K562 (cell line): ENCODE data around the gene RAMACL. TPM values are rescaled to one million over a fixed set of nuclear protein-coding genes. Genes with fewer than 3 reads are reported as not detected.

Experiments
- ATAC-seq: fragments of 200-7000 bp; cut with Tn5 transposase; 3 replicates; pipeline ENCODE4 v1.9.1; 2020; ENCODE audit warnings: moderate library complexity
- BruUV-seq: library from RNA; stranded (reverse); fragments of 400-500 nt; replicated peaks from 2 replicates; lab custom pipeline; 2021; lab: Mats Ljungman, UMichigan
- CTCF ChIA-PET: fragments of 300-600 bp; formaldehyde crosslinking; extraction: SDS; loops from one replicate; lab custom pipeline; 2021; ENCODE audit warnings: low intra/inter-chr PET ratio; lab: Yijun Ruan, JAX
- POLR2A ChIA-PET: fragments of 300-600, 350-650 bp; sonication (Branson Sonifier 250); formaldehyde crosslinking; extraction: SDS; loops from one replicate; lab custom pipeline; 2021; ENCODE audit warnings: antibody characterized with exemption, inconsistent platforms; lab: Yijun Ruan, JAX
- DNase-seq, 4 experiments: peaks; one replicate each; pipeline versions ENCODE4 v3.0.0 to v3.0.0-alpha.2; 2011 to 2018; ENCODE audit warnings: low spot score in 3 of 4, mixed read lengths in 3 of 4; ENCODE audit errors: extremely low read depth in 1 of 4
- FAIRE-seq: peaks from 2 replicates; lab custom pipeline; 2011; peaks lifted over from hg19 to GRCh38; lab: Jason Lieb, UNC
- H2AFZ ChIP-seq: 2 replicates; pipeline ENCODE4 v1.6.0; 2011; ENCODE audit warnings: low read depth, low read length, control low read depth, inconsistent platforms
- H3K27ac ChIP-seq: fragments of 200-600 bp; 3 replicates; pipeline ENCODE4 v1.8.0; 2011; ENCODE audit warnings: low read depth, mild to moderate bottlenecking, control low read depth, inconsistent platforms, low read length, moderate library complexity, mixed read lengths; ENCODE audit errors: extremely low read depth
- H3K27me3 ChIP-seq, 2 experiments: fragments of 300-600 bp in 1 of 2; 2 replicates in 1 of 2; 3 replicates in 1 of 2; pipeline versions ENCODE4 v1.6.0 to v1.8.0; 2011; ENCODE audit warnings: inconsistent platforms in 2 of 2, low read length in 2 of 2, mild to moderate bottlenecking in 1 of 2, mixed read lengths in 1 of 2, moderate library complexity in 1 of 2; ENCODE audit not compliant: control insufficient read depth in 2 of 2, insufficient read depth in 2 of 2
- H3K36me3 ChIP-seq: fragments of 300-600 bp; 3 replicates; pipeline ENCODE4 v1.8.0; 2011; ENCODE audit warnings: mild to moderate bottlenecking, low read length, inconsistent platforms; ENCODE audit not compliant: control insufficient read depth, insufficient read depth
- H3K4me1 ChIP-seq, 2 experiments: fragments of 200-600 bp in 1 of 2; replicated peaks in 1 of 2; 2 replicates in 1 of 2; 3 replicates in 1 of 2; pipeline versions ENCODE4 v1.5.1 to v1.8.0; 2011; ENCODE audit warnings: inconsistent platforms in 2 of 2, low read length in 2 of 2, mild to moderate bottlenecking in 1 of 2, mixed read lengths in 1 of 2, moderate library complexity in 1 of 2; ENCODE audit not compliant: control insufficient read depth in 2 of 2, insufficient read depth in 2 of 2
- H3K4me2 ChIP-seq: 2 replicates; pipeline ENCODE4 v1.6.1; 2011; ENCODE audit warnings: low read length, control low read depth, inconsistent platforms, mixed read lengths; ENCODE audit not compliant: insufficient read depth
- H3K4me3 ChIP-seq: fragments of 200-600 bp; sonication (generic), shearing (Covaris generic); 2 replicates; pipeline ENCODE4 v1.5.1; 2016; ENCODE audit warnings: control low read depth, inconsistent platforms
- H3K79me2 ChIP-seq: fragments of 200-600 bp; 3 replicates; pipeline ENCODE4 v1.8.0; 2011; ENCODE audit warnings: low read length, inconsistent platforms; ENCODE audit not compliant: control insufficient read depth, insufficient read depth
- H3K9ac ChIP-seq, 2 experiments: 2 replicates each; pipeline versions ENCODE4 v1.6.0 to v1.6.1; 2011; ENCODE audit warnings: low read depth in 2 of 2, low read length in 2 of 2, control low read depth in 1 of 2, inconsistent platforms in 1 of 2, mild to moderate bottlenecking in 1 of 2, mixed read lengths in 1 of 2; ENCODE audit not compliant: insufficient read depth in 1 of 2
- H3K9me1 ChIP-seq: one replicate; pipeline ENCODE4 v1.6.0; 2011; ENCODE audit warnings: inconsistent platforms, mild to moderate bottlenecking, low read length, moderate library complexity; ENCODE audit not compliant: control insufficient read depth, insufficient read depth
- H3K9me3 ChIP-seq: replicated peaks from 2 replicates; pipeline ENCODE4 v1.5.1; 2011; ENCODE audit warnings: low read depth, low read length, inconsistent platforms; ENCODE audit not compliant: control insufficient read depth, insufficient read depth
- H4K20me1 ChIP-seq: replicated peaks from 2 replicates; pipeline ENCODE4 v1.6.1; 2011; ENCODE audit warnings: low read length, inconsistent platforms, mixed read lengths; ENCODE audit not compliant: control insufficient read depth, insufficient read depth
- DMBX1 ChIP-seq: fragments of 250-450 bp; sonication (Bioruptor Pico); IDR thresholded peaks from 2 replicates; pipeline ENCODE4 v1.8.0; 2022; ENCODE audit warnings: inconsistent platforms, mild to moderate bottlenecking, moderate library complexity, borderline replicate concordance
- EP300 ChIP-seq: IDR thresholded peaks from 2 replicates; pipeline ENCODE4 v1.6.1; 2012; ENCODE audit warnings: low read length, improper control_type of control experiment
- FOS ChIP-seq: IDR thresholded peaks from 3 replicates; pipeline ENCODE4 v1.6.1; 2011; ENCODE audit not compliant: insufficient read length; ENCODE audit errors: extremely low read depth
- KLF6 ChIP-seq: fragments of 250-450 bp; sonication (Bioruptor Pico); IDR thresholded peaks from 2 replicates; pipeline ENCODE4 v1.4.0; 2020; ENCODE audit warnings: mild to moderate bottlenecking, moderate library complexity, borderline replicate concordance
- MEIS2 ChIP-seq: fragments of 450-650 bp; IDR thresholded peaks from 2 replicates; pipeline ENCODE4 v1.6.1; 2014; ENCODE audit warnings: mild to moderate bottlenecking; ENCODE audit not compliant: partially characterized antibody
- PTTG1 ChIP-seq: fragments of 450-650 bp; IDR thresholded peaks from 2 replicates; pipeline ENCODE4 v1.6.1; 2016; ENCODE audit warnings: low read depth, mild to moderate bottlenecking, missing genetic modification characterization, missing compliant biosample characterization
- RBFOX2 ChIP-seq: fragments of 200-400 bp; formaldehyde crosslinking; IDR thresholded peaks from 2 replicates; pipeline ENCODE4 v1.6.1; 2017; ENCODE audit warnings: low read depth, mild to moderate bottlenecking, low read length, moderate library complexity
- TAL1 ChIP-seq: fragments of 450-650 bp; IDR thresholded peaks from 2 replicates; pipeline ENCODE4 v1.6.1; 2016; ENCODE audit warnings: mild to moderate bottlenecking
- ZFP30 ChIP-seq: fragments of 250-450 bp; sonication (Bioruptor Pico); IDR thresholded peaks from 2 replicates; pipeline ENCODE4 v1.8.0; 2022; ENCODE audit warnings: moderate library complexity, mild to moderate bottlenecking, inconsistent platforms, borderline replicate concordance
- ZNF717 ChIP-seq: fragments of 250-450 bp; sonication (Bioruptor Pico); IDR thresholded peaks from 2 replicates; pipeline ENCODE4 v1.5.0; 2021
- WGBS: fragments of 100-300 bp; shearing (Covaris generic); methylation state at CpG from one replicate; pipeline ENCODE4 v1.1.6; 2016; ENCODE audit warnings: low coverage, mixed read lengths; ENCODE audit not compliant: insufficient coverage; ENCODE audit errors: missing lambda C conversion rate; 5-methylcytosine and 5-hydroxymethylcytosine counted together
- in situ Hi-C: fragments of 300-500 bp; cut with MboI; formaldehyde crosslinking; loops from 4 replicates; pipeline ENCODE4 v1.15.0; 2018; ENCODE audit warnings: inconsistent platforms, mixed read lengths
- intact Hi-C: fragments of 100-400 bp; cut with micrococcal nuclease; formaldehyde crosslinking; loops from 2 replicates; pipeline ENCODE4 v1.14.2; 2022
- polyA plus RNA-seq, 8 experiments: library from polyadenylated mRNA; depleted of rRNA in 4 of 8; stranded (reverse) in 5 of 8; unstranded in 3 of 8; fragments of >200 nt; fragmentation: Nextera tagmentation in 2 of 8; fragmentation: Illumina TruSeq in 1 of 8; extraction: Ambion mirVana in 2 of 8; extraction: Trizol in 1 of 8; gene quantifications; 2 replicates each; pipeline versions ENCODE4 v1.2.1 to v1.2.3, GENCODE V29; 2011 to 2014; ENCODE audit warnings: inconsistent platforms in 1 of 8, missing spikeins in 1 of 8
- total RNA-seq, 7 experiments: library from RNA; depleted of rRNA in 6 of 7; stranded (reverse); fragments of >200 nt in 6 of 7; fragmentation: Illumina TruSeq in 2 of 7; extraction: Trizol in 2 of 7; gene quantifications; 2 replicates each; pipeline versions ENCODE4 v1.2.1 to v1.2.3, GENCODE V29; 2011 to 2021; ENCODE audit warnings: low replicate concordance in 1 of 7
- TF ChIP-seq, protein P1 (sequence below), 2 experiments: fragments of 450-650 bp in 1 of 2; sonication (generic) in 1 of 2; formaldehyde crosslinking; conservative IDR thresholded peaks; 2 replicates each; pipeline versions ENCODE4 v1.4.0 to v1.8.1; 2020 to 2022; ENCODE audit warnings: mild to moderate bottlenecking in 1 of 2, missing genetic modification reagents in 1 of 2
- TF ChIP-seq, protein P2 (sequence below): sonication (generic); formaldehyde crosslinking; IDR thresholded peaks from 2 replicates; pipeline ENCODE4 v1.8.0; 2022; ENCODE audit warnings: mild to moderate bottlenecking, missing genetic modification reagents

The RAMACL gene
- total and polyA plus RNA-seq, 9 of the 15 experiments (the other 6 are each of a cell fraction or from before 2014, with no cell fraction given), result 0.11 to 1.7 (median 0.41) TPM; not detected in 1

- no peak for ATAC-seq
- no peak for FAIRE-seq
- in situ Hi-C loops (no loop called here), intact Hi-C loops (no loop called here)
- H2AFZ ChIP-seq, result no peak overlapping the region
- no peak overlapping the region for H3K27ac ChIP-seq
- no peaks in the 10 kb centered on the region for H3K9me3 ChIP-seq
- no peak overlapping the region for H3K4me2 ChIP-seq
- H4K20me1 ChIP-seq, result peaks cover 5% of the 10 kb centered on the region; the same call in 1 of the 2 replicates
- BruUV-seq, result no TSS peak
- TF ChIP-seq, protein P1, sequence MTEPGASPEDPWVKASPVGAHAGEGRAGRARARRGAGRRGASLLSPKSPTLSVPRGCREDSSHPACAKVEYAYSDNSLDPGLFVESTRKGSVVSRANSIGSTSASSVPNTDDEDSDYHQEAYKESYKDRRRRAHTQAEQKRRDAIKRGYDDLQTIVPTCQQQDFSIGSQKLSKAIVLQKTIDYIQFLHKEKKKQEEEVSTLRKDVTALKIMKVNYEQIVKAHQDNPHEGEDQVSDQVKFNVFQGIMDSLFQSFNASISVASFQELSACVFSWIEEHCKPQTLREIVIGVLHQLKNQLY (CRISPR knock-in tag; conservative IDR thresholded peaks at IDR 0.05), result no peak
- no peak for TF ChIP-seq DMBX1 (CRISPR knock-in tag)
- TF ChIP-seq, protein P2, sequence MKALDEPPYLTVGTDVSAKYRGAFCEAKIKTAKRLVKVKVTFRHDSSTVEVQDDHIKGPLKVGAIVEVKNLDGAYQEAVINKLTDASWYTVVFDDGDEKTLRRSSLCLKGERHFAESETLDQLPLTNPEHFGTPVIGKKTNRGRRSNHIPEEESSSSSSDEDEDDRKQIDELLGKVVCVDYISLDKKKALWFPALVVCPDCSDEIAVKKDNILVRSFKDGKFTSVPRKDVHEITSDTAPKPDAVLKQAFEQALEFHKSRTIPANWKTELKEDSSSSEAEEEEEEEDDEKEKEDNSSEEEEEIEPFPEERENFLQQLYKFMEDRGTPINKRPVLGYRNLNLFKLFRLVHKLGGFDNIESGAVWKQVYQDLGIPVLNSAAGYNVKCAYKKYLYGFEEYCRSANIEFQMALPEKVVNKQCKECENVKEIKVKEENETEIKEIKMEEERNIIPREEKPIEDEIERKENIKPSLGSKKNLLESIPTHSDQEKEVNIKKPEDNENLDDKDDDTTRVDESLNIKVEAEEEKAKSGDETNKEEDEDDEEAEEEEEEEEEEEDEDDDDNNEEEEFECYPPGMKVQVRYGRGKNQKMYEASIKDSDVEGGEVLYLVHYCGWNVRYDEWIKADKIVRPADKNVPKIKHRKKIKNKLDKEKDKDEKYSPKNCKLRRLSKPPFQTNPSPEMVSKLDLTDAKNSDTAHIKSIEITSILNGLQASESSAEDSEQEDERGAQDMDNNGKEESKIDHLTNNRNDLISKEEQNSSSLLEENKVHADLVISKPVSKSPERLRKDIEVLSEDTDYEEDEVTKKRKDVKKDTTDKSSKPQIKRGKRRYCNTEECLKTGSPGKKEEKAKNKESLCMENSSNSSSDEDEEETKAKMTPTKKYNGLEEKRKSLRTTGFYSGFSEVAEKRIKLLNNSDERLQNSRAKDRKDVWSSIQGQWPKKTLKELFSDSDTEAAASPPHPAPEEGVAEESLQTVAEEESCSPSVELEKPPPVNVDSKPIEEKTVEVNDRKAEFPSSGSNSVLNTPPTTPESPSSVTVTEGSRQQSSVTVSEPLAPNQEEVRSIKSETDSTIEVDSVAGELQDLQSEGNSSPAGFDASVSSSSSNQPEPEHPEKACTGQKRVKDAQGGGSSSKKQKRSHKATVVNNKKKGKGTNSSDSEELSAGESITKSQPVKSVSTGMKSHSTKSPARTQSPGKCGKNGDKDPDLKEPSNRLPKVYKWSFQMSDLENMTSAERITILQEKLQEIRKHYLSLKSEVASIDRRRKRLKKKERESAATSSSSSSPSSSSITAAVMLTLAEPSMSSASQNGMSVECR (CRISPR knock-in tag), result no peak
- TF ChIP-seq ZNF717, result no peak
- TF ChIP-seq TAL1, result no peak
- no peak for TF ChIP-seq MEIS2
- TF ChIP-seq KLF6 (CRISPR knock-in tag), result no peak
- TF ChIP-seq RBFOX2, result no peak
- TF ChIP-seq EP300, result no peak
- TF ChIP-seq ZFP30, result no peak
- no peak for TF ChIP-seq PTTG1 (tag)
- TF ChIP-seq FOS, result no peak
- POLR2A ChIA-PET, result interaction anchor here (1.0 kb wide), 1 partner anchor 24 kb away, joined by 4 read pairs; no protein-coding TSS in a partner anchor
- no peak overlapping the region for H3K4me3 ChIP-seq
- H3K27me3 ChIP-seq, result peaks cover 15 to 36% of the 10 kb centered on the region in 2 experiments
- no peaks in the 10 kb centered on the region for H3K79me2 ChIP-seq
- no peak overlapping the region for H3K9ac ChIP-seq
- no peak for DNase-seq
- no peaks in the 10 kb centered on the region for H3K36me3 ChIP-seq
- CTCF ChIA-PET, result no interaction called here
- 0% methylated on average over 6 of the region's 6 CpGs for WGBS
- no peaks in the 10 kb centered on the region for H3K9me1 ChIP-seq
- no peaks in the 10 kb centered on the region for H3K4me1 ChIP-seq
Observed at GRCh38 chr6:166595949-166596348, 9.5 kb upstream of the RAMACL start.
